Upper lobe of left lung (tissue), 6 donors: ENCODE data around the gene MTMR4. TPM values are rescaled to one million over a fixed set of nuclear protein-coding genes. Genes with fewer than 3 reads are reported as not detected.
A peak's percentile ranks its signal among the peaks of the same experiment; 100 is the strongest.
"Not testable (repeated sequence)": the region's sequence is repeated elsewhere in the genome, so short reads cannot be mapped to it uniquely, and the experiment has no call there.

ENCODE experiments used
- ATAC-seq, 2 donors: fragments of 200-7000 bp; cut with Tn5 transposase; one replicate each; pipeline ENCODE4 v1.9.1; 2022; ENCODE audit warnings: mild to moderate bottlenecking in 2 of 2, moderate library complexity in 2 of 2; ENCODE audit not compliant: low FRiP score in 2 of 2
- DNase-seq, 2 donors: peaks; one replicate each; pipeline ENCODE4 v3.0.0-alpha.2; 2019 to 2020
- H3K27ac ChIP-seq, 4 donors: fragments of 200-600 bp; sonication (generic); one replicate each; pipeline ENCODE4 v1.5.1; 2016 to 2019
- H3K27me3 ChIP-seq, 4 donors: fragments of 200-600 bp; sonication (generic); one replicate each; pipeline ENCODE4 v1.5.1; 2017 to 2019
- H3K36me3 ChIP-seq, 4 donors: fragments of 200-600 bp; sonication (generic); one replicate each; pipeline ENCODE4 v1.5.1; 2016 to 2019
- H3K4me1 ChIP-seq, 4 donors: fragments of 200-600 bp; sonication (generic); one replicate each; pipeline ENCODE4 v1.5.1; 2018 to 2019
- H3K4me3 ChIP-seq, 4 donors: fragments of 200-600 bp; sonication (generic); one replicate each; pipeline ENCODE4 v1.5.1; 2017 to 2019; ENCODE audit warnings: mild to moderate bottlenecking in 2 of 4, moderate library complexity in 1 of 4
- H3K9me3 ChIP-seq, 4 donors: fragments of 200-600 bp; sonication (generic); one replicate each; pipeline ENCODE4 v1.5.1; 2018 to 2019
- EP300 ChIP-seq, 4 donors: sonication (generic); formaldehyde crosslinking; IDR thresholded peaks; one replicate each; pipeline ENCODE4 v1.5.1; 2017; ENCODE audit warnings: antibody characterized with exemption in 4 of 4, control low read depth in 2 of 4
- POLR2A ChIP-seq, 4 donors: fragments of 450-650 bp; IDR thresholded peaks; one replicate each; pipeline ENCODE4 v1.5.1; 2016 to 2017; ENCODE audit warnings: antibody characterized with exemption in 4 of 4, mild to moderate bottlenecking in 2 of 4
- POLR2AphosphoS5 ChIP-seq, 2 donors: sonication (generic); formaldehyde crosslinking; IDR thresholded peaks; one replicate each; pipeline ENCODE4 v1.5.1; 2017; ENCODE audit warnings: antibody characterized with exemption in 2 of 2
- WGBS, 2 donors: methylation state at CpG; one replicate each; pipeline ENCODE4 v1.1.5; 2017 to 2018; 5-methylcytosine and 5-hydroxymethylcytosine counted together
- total RNA-seq, 6 donors: library from RNA; depleted of rRNA in 4 of 6; stranded (reverse); fragments of >200 nt in 4 of 6; gene quantifications; one replicate each; pipeline versions ENCODE4 v1.1.0 to v1.2.1, GENCODE V29; 2016 to 2021
- TF ChIP-seq, protein P1 (sequence below), 6 experiments: fragments of 450-650 bp in 4 of 6; fragments of 200-600 bp in 2 of 6; sonication (generic) in 2 of 6; IDR thresholded peaks; one replicate each; pipeline ENCODE4 v1.5.1; 2016 to 2019; ENCODE audit warnings: antibody characterized with exemption in 6 of 6
- donor health status: DM: no; HTN: no; CAD: no; lungs with moderate emphysema.
- donor health status: DM: no; HTN: yes; CAD: no; lungs with severe emphysema.

Gene MTMR4
- total RNA-seq, 6 donors from 2014 or later: 19.6 to 56.6 (median 34.9) TPM

DNA sequence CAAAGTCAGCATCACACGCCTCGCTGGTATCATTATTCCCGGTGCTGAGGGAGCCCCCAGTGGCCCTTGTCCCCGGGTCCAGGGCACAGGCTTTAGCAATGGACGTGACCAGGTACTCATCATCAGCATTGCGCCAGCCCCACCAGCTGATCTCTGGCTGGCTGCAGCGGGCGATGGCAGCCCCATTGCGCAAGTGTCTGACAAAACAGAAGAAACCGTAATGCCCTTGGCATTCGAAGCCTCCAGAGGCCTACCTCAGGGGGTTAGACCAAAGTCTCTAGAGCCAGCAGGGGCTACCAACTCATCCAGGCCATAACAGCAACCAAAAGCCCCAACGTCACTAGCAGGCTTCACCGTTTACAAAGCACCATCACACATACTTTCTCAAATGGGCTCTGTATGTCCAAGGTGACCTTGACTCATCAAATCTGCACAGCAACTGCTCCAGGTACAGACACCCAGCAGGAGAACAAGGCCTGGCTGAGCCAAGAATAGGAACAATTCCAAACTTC, 7.3 kb downstream of the MTMR4 start:
- Histone ChIP-seq H3K27ac (peak overlapping the region in 2 of 4 donors; percentile 33 to 64), H3K4me1 (peaks cover 0 to 12% (median 5%) of the 10 kb centered on the region in 4 donors), H3K9me3 (no peaks in the 10 kb centered on the region), H3K36me3 (peaks cover 43 to 100% (median 94%) of the 10 kb centered on the region in 4 donors), H3K27me3 (no peaks in the 10 kb centered on the region), H3K4me3 (no peak overlapping the region)
- WGBS, 2 donors: 84% methylated on average over 3 to 13 of the region's 13 CpGs
- peak; percentile 56 to 77 for DNase-seq
- peak in 1 of 4 donors; percentile 14 for TF ChIP-seq POLR2A (IDR thresholded peaks at IDR 0.05)
- no peak for TF ChIP-seq POLR2AphosphoS5 (IDR thresholded peaks at IDR 0.05)
- ATAC-seq: no peak

DNA sequence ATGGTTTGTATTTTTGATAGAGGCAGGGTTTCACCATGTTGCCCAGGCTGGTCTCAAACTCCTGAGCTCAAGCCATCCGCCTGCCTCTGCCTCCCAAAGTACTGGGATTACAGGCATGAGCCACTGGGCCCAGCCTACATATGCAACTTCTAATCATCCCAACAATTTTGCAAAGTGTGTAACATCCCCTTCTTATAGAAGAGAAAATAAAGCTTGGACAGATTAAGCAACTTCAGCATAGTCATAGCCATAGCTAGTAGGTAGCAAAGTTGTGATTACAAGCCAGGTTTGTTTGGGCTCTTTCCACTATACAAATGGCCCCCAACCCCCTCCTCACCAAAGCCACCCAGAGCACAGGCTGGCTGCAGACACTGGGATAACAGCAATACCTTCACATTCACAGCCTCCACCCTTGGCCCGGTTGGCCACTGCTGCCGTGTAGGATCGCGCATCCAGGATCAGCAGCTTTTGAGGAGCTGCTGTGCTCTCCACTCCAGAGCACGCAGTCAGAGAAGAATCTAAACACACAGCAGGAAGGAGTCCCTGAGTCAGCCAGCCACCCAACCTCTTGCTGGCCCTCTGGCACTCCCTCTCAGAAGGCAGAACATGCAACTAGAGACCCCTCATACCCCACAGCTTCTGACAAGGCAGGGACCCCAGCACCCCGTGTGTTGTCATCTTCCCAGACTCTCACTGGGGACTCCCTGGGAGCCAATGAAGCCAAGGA, 7.9 kb downstream of the MTMR4 start:
- peak overlapping the region in 2 of 4 donors; percentile 33 to 64 for H3K27ac ChIP-seq
- peaks cover 45 to 100% (median 94%) of the 10 kb centered on the region in 4 donors for H3K36me3 ChIP-seq
- peaks cover 0 to 12% (median 5%) of the 10 kb centered on the region in 4 donors for H3K4me1 ChIP-seq
- TF ChIP-seq POLR2A (IDR thresholded peaks at IDR 0.05) (no peak), POLR2AphosphoS5 (IDR thresholded peaks at IDR 0.05) (no peak)
- DNase-seq: no peak
- no peaks in the 10 kb centered on the region for H3K27me3 ChIP-seq
- H3K4me3 ChIP-seq: no peak overlapping the region
- H3K9me3 ChIP-seq: no peaks in the 10 kb centered on the region
- 90 to 93% methylated on average over 4 to 6 of the region's 7 CpGs for WGBS, 2 donors
- ATAC-seq: no peak

DNA sequence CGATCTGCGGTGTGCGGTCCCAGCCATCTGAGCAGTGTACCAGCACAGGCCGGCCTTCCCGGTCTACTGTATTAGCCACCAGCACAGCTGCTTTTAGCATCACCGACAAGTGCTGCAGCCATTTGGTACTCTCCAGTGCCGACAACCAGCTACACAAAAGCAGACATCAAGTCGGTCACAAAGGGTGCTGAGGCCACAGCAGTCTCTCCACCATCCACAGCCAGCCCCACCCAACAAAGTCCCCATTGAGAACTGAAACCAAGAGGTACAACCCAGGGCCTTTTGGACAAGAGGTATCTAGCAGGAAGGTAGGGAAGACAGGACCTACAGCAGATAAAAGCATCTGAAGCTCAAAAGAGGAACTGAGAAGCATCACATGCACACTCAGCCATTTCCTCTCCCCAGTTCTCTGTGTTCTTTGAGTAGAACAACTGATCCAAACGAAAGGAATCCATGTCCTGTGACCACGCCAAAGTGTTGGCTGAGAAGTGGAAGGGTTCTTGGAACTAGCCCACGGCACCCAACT, 9.5 kb downstream of the MTMR4 start:
- 78 to 83% methylated on average over 10 to 11 of the region's 11 CpGs for WGBS, 2 donors
- peak overlapping the region in 2 of 4 donors; percentile 58 to 69 for H3K27ac ChIP-seq

DNA sequence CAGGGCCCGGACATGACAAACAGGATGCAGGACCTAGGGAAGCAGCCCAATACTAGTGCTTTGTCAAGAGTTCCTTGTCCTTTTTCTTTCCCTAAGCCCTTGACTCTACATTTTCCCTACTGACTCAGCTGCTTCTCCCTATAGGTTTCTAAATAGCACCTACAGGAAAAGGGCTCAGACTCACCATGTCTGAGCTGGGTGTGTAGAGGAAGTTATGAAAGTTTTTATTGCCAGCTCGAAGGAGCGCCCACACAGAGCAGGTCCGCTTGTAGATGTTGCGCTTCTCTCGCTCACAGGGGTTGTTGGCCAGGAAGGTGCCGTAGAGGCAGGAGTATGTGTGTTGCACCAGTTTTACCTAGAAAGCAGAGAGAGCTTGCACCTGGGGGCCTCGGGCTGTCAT, 10.6 kb downstream of the MTMR4 start:
- WGBS, 2 donors: 68 to 76% methylated on average over 7 to 8 of the region's 8 CpGs
- peaks cover 37 to 100% (median 84%) of the 10 kb centered on the region in 4 donors for H3K36me3 ChIP-seq
- H3K9me3 ChIP-seq: no peaks in the 10 kb centered on the region
- no peak overlapping the region for H3K4me3 ChIP-seq
- TF ChIP-seq POLR2A (IDR thresholded peaks at IDR 0.05): no peak
- TF ChIP-seq, protein P1, sequence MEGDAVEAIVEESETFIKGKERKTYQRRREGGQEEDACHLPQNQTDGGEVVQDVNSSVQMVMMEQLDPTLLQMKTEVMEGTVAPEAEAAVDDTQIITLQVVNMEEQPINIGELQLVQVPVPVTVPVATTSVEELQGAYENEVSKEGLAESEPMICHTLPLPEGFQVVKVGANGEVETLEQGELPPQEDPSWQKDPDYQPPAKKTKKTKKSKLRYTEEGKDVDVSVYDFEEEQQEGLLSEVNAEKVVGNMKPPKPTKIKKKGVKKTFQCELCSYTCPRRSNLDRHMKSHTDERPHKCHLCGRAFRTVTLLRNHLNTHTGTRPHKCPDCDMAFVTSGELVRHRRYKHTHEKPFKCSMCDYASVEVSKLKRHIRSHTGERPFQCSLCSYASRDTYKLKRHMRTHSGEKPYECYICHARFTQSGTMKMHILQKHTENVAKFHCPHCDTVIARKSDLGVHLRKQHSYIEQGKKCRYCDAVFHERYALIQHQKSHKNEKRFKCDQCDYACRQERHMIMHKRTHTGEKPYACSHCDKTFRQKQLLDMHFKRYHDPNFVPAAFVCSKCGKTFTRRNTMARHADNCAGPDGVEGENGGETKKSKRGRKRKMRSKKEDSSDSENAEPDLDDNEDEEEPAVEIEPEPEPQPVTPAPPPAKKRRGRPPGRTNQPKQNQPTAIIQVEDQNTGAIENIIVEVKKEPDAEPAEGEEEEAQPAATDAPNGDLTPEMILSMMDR (IDR thresholded peaks at IDR 0.05): no peak
- TF ChIP-seq POLR2AphosphoS5 (IDR thresholded peaks at IDR 0.05): no peak
- no peak for TF ChIP-seq EP300 (IDR thresholded peaks at IDR 0.05)
- DNase-seq (no peak), ATAC-seq (peak in 1 of 2 donors; percentile 43)
- H3K4me1 ChIP-seq: peaks cover 0 to 12% (median 5%) of the 10 kb centered on the region in 4 donors
- H3K27me3 ChIP-seq: no peaks in the 10 kb centered on the region
- peak overlapping the region in 2 of 4 donors; percentile 14 to 58 for H3K27ac ChIP-seq

More for the DNA sequence above, 9.5 kb downstream of the MTMR4 start:
- TF ChIP-seq, protein P1 (IDR thresholded peaks at IDR 0.05): no peak
- TF ChIP-seq POLR2AphosphoS5 (IDR thresholded peaks at IDR 0.05): no peak
- TF ChIP-seq EP300 (IDR thresholded peaks at IDR 0.05): no peak
- no peak for TF ChIP-seq POLR2A (IDR thresholded peaks at IDR 0.05)
- no peak overlapping the region for H3K4me3 ChIP-seq
- peaks cover 0 to 12% (median 5%) of the 10 kb centered on the region in 4 donors for H3K4me1 ChIP-seq
- no peaks in the 10 kb centered on the region for H3K27me3 ChIP-seq
- no peaks in the 10 kb centered on the region for H3K9me3 ChIP-seq
- H3K36me3 ChIP-seq: peaks cover 40 to 100% (median 91%) of the 10 kb centered on the region in 4 donors
- DNase-seq (peak in 1 of 2 donors; percentile 53), ATAC-seq (peak in 1 of 2 donors; percentile 61)

DNA sequence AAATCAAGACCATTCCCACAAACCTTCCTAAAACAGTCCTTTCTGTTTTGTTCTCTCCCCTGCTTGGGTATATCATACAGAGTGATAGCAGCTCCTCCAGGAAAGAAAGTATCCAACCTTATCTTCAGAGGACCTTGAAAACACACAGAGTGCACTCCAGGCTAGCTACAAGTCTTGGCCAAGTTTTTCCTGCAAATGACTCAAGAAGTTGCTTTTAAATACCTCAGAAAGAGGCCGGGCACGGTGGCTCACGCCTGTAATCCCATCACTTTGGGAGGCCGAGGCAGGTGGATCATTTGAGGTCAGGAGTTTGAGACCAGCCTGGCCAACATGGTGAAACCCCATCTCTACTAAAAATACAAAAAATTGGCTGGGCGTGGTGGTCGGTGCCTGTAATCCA, 11.3 kb downstream of the MTMR4 start:
- ATAC-seq, H3K27me3 ChIP-seq, H3K9me3 ChIP-seq, H3K4me3 ChIP-seq, DNase-seq, H3K27ac ChIP-seq: not testable (repeated sequence)
- Histone ChIP-seq H3K36me3 (peaks cover 30 to 97% (median 79%) of the 10 kb centered on the region in 4 donors), H3K4me1 (peaks cover 0 to 12% (median 5%) of the 10 kb centered on the region in 4 donors)
- 94 to 100% methylated on average over 4 to 6 of the region's 6 CpGs for WGBS, 2 donors

DNA sequence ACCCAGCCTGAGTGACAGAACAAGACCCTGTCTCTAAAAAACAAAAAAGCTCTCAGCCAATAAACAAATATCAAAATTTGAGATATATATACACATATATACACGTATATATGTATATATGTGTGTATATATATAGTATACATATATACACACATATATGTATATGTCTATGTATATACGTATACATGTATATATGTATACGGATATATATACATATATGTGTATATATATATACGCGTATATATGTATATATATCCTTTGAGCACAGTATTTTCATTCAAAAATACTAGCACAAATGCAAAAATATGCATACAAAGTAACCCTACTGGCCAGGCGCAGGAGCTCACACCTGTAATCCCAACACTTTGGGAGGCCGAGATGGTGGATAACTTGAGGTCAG, 13.0 kb downstream of the MTMR4 start:
- Histone ChIP-seq H3K27ac (no peak overlapping the region), H3K4me3 (no peak overlapping the region), H3K9me3 (no peaks in the 10 kb centered on the region), H3K36me3 (peaks cover 28 to 97% (median 78%) of the 10 kb centered on the region in 4 donors), H3K27me3 (no peaks in the 10 kb centered on the region), H3K4me1 (peaks cover 0 to 9% (median 5%) of the 10 kb centered on the region in 4 donors)
- no peak for ATAC-seq
- DNase-seq: no peak
- WGBS, 2 donors: 95 to 97% methylated on average over 7 of the region's 7 CpGs
- TF ChIP-seq EP300 (IDR thresholded peaks at IDR 0.05): no peak
- TF ChIP-seq, protein P1 (IDR thresholded peaks at IDR 0.05): no peak
- TF ChIP-seq POLR2AphosphoS5 (IDR thresholded peaks at IDR 0.05): no peak
- TF ChIP-seq POLR2A (IDR thresholded peaks at IDR 0.05): no peak
